Ascending aorta (tissue), 2 donors: Measurements from ENCODE around the gene TACSTD2. TPM values are rescaled to one million over a fixed set of nuclear protein-coding genes. Genes with fewer than 3 reads are reported as not detected.
"Not testable (repeated sequence)": the region's sequence is repeated elsewhere in the genome, so short reads cannot be mapped to it uniquely, and the experiment has no call there.

ENCODE experiments used
- DNase-seq, 2 donors: peaks; one replicate each; pipeline ENCODE4 v3.0.0-alpha.2; 2019; ENCODE audit warnings: low spot score in 2 of 2
- H3K27ac ChIP-seq, 2 donors: fragments of 200-600 bp; sonication (generic); one replicate each; pipeline ENCODE4 v1.5.1; 2016 to 2017; ENCODE audit warnings: mild to moderate bottlenecking in 1 of 2
- H3K27me3 ChIP-seq: fragments of 200-600 bp; sonication (generic); one replicate; pipeline ENCODE4 v1.5.1; 2017
- H3K36me3 ChIP-seq, 2 donors: fragments of 200-600 bp; sonication (generic); one replicate each; pipeline ENCODE4 v1.5.1; 2016
- H3K4me1 ChIP-seq, 2 donors: fragments of 200-600 bp; sonication (generic); one replicate each; pipeline ENCODE4 v1.5.1; 2016 to 2017; ENCODE audit warnings: mild to moderate bottlenecking in 1 of 2
- H3K4me3 ChIP-seq, 2 donors: fragments of 200-600 bp; sonication (generic); one replicate each; pipeline ENCODE4 v1.5.1; 2016 to 2017; ENCODE audit warnings: mild to moderate bottlenecking in 1 of 2
- H3K9me3 ChIP-seq, 2 donors: fragments of 200-600 bp; sonication (generic); one replicate each; pipeline ENCODE4 v1.5.1; 2016
- CTCF ChIP-seq, 3 experiments: fragments of 200-600 bp in 2 of 3; fragments of 450-650 bp in 1 of 3; sonication (generic) in 2 of 3; IDR thresholded peaks; one replicate each; pipeline ENCODE4 v1.5.1; 2016 to 2019; ENCODE audit warnings: antibody characterized with exemption in 3 of 3, mild to moderate bottlenecking in 1 of 3, moderate library complexity in 1 of 3
- intact Hi-C: fragments of 100-400 bp; cut with DNase I; formaldehyde crosslinking; loops from one replicate; pipeline ENCODE4 v1.15.1; 2023
- total RNA-seq: library from RNA; depleted of rRNA; stranded (reverse); fragments of >200 nt; gene quantifications from one replicate; pipeline ENCODE4 v1.1.0, GENCODE V29; 2016

TACSTD2 gene
- total RNA-seq, 1 donor from 2014 or later, result 1.3 TPM

DNA sequence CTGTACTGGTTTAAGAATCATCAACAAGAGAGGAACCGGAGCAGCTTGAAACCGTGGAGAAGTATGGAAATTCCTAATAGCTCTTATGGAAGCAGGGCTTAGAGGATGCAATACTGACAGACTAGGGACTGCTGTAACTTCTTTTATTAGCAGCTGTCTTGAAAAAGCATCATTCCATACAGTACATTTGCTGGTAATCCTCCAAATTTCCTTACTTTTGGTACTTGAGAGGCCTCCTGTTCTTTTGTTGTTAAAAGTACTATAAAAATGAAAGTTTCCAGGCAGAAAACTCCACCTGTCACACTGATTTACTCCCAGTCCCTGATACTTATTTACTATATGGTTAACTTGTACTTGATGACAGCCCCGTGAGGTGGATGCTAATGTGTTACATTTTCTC is 38.2 kb downstream of the TACSTD2 start:
- no peak for TF ChIP-seq CTCF (IDR thresholded peaks at IDR 0.05)
- no peak overlapping the region for H3K4me3 ChIP-seq
- no peaks in the 10 kb centered on the region for H3K27me3 ChIP-seq
- intact Hi-C loops, result no loop called here
- no peaks in the 10 kb centered on the region for H3K4me1 ChIP-seq
- no peaks in the 10 kb centered on the region for H3K36me3 ChIP-seq
- H3K27ac ChIP-seq, result no peak overlapping the region
- no peaks in the 10 kb centered on the region for H3K9me3 ChIP-seq
- DNase-seq, result no peak

DNA sequence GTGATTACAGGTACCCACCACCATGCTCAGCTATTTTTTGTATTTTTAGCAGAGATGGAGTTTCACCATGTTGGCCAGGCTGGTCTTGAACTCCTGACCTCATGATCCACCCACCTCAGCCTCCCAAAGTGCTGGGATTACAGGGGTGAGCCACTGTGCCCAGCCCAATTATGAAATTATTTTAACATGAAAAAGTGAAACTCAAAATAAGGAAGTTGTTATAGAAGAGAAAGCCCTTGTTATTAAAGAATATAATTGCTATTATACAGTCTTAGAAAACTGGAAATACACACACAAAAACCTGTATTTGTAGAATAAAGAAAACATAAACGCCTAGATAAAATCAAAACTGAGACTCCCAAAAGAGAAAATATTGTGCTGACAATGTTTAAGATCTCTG is 45.2 kb downstream of the TACSTD2 start:
- DNase-seq, H3K4me3 ChIP-seq, H3K4me1 ChIP-seq, H3K27me3 ChIP-seq, H3K9me3 ChIP-seq, H3K27ac ChIP-seq, intact Hi-C loops, H3K36me3 ChIP-seq: not testable (repeated sequence)

- no peak for DNase-seq
Measured at GRCh38 chr1:58529284-58529683, 47.8 kb downstream of the TACSTD2 start.

DNA sequence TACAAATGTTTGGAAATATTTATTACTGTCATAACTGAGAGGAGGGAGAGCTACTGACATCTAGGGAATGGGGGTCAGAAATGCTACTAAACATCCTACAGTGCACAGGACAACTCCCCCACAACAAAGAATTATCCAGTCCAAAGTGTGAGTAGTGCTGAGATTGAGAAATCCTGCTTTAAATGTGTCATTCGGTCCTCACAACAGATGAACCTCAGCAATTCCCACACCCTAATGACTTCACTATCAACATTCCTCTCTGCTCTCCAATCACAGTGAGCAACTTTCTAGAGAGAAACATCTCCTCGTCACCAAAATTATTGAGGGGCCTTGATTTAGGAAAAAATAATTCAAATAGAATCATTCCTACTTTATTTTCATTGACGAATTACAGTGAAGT is 48.5 kb downstream of the TACSTD2 start:
- H3K27ac ChIP-seq, result no peak overlapping the region
- no peak for DNase-seq
- TF ChIP-seq CTCF (IDR thresholded peaks at IDR 0.05), result no peak
- intact Hi-C loops, result no loop called here
- no peaks in the 10 kb centered on the region for H3K9me3 ChIP-seq
- H3K4me1 ChIP-seq, result no peaks in the 10 kb centered on the region
- no peaks in the 10 kb centered on the region for H3K27me3 ChIP-seq
- H3K4me3 ChIP-seq, result no peak overlapping the region
- H3K36me3 ChIP-seq, result peaks cover 0 to 7% of the 10 kb centered on the region in 2 donors

More at GRCh38 chr1:58529284-58529683, 47.8 kb downstream of the TACSTD2 start:
- Histone ChIP-seq H3K36me3 (peaks cover 0 to 7% of the 10 kb centered on the region in 2 donors), H3K4me3 (no peak overlapping the region), H3K9me3 (no peaks in the 10 kb centered on the region), H3K27ac (no peak overlapping the region), H3K4me1 (no peaks in the 10 kb centered on the region), H3K27me3 (no peaks in the 10 kb centered on the region)
- intact Hi-C loops, result no loop called here
- TF ChIP-seq CTCF (IDR thresholded peaks at IDR 0.05), result no peak

Other genes starting within 250 kb of the TACSTD2 start
- 2.4 TPM for gene OMA1, start 30.5 kb downstream of the TACSTD2 start, total RNA-seq
- 11.2 TPM for gene MYSM1, start 122.8 kb upstream of the TACSTD2 start, total RNA-seq
- 1,004 TPM for gene JUN, start 206.8 kb upstream of the TACSTD2 start, total RNA-seq